HL-60 (cell line): ENCODE results near the gene INPP5E.
"Not testable (repeated sequence)": the region's sequence is repeated elsewhere in the genome, so short reads cannot be mapped to it uniquely, and the experiment has no call there.

Source experiments
- DNase-seq, 2 experiments: peaks; one replicate each; pipeline ENCODE4 v3.0.0-alpha.2; 2010 to 2020; ENCODE audit warnings: low read depth in 1 of 2, low spot score in 1 of 2
- H3K27ac ChIP-seq: fragments of 250-450 bp; sonication (Bioruptor Pico); replicated peaks from 2 replicates; pipeline ENCODE4 v1.5.1; 2020; ENCODE audit warnings: mild to moderate bottlenecking, moderate library complexity
- H3K27me3 ChIP-seq: fragments of 250-450 bp; sonication (Bioruptor Pico); 2 replicates; pipeline ENCODE4 v1.5.1; 2021; ENCODE audit warnings: mild to moderate bottlenecking, moderate library complexity; ENCODE audit not compliant: insufficient read depth, poor library complexity, severe bottlenecking
- H3K4me3 ChIP-seq: replicated peaks from 2 replicates; pipeline ENCODE4 v1.5.1; 2011; ENCODE audit warnings: mild to moderate bottlenecking, control low read depth, low read length; ENCODE audit not compliant: insufficient read depth
- GABPA ChIP-seq: IDR thresholded peaks from 2 replicates; pipeline ENCODE4 v1.6.1; 2012; ENCODE audit warnings: low read depth
- POLR2AphosphoS5 ChIP-seq: IDR thresholded peaks from 2 replicates; pipeline ENCODE4 v1.6.1; 2012; ENCODE audit warnings: low read depth
- SPI1 ChIP-seq: IDR thresholded peaks from 2 replicates; pipeline ENCODE4 v1.6.1; 2012; ENCODE audit warnings: low read depth, mild to moderate bottlenecking, borderline replicate concordance
- TF ChIP-seq, protein P1 (sequence below): IDR thresholded peaks from 2 replicates; pipeline ENCODE4 v1.6.1; 2012; ENCODE audit warnings: low read depth; ENCODE audit not compliant: insufficient replicate concordance
- TF ChIP-seq, protein P2 (sequence below): IDR thresholded peaks from one replicate; pipeline ENCODE4 v1.5.1; 2011; ENCODE audit warnings: low read length, control low read depth, inconsistent platforms; ENCODE audit not compliant: insufficient read depth

Gene INPP5E

DNA sequence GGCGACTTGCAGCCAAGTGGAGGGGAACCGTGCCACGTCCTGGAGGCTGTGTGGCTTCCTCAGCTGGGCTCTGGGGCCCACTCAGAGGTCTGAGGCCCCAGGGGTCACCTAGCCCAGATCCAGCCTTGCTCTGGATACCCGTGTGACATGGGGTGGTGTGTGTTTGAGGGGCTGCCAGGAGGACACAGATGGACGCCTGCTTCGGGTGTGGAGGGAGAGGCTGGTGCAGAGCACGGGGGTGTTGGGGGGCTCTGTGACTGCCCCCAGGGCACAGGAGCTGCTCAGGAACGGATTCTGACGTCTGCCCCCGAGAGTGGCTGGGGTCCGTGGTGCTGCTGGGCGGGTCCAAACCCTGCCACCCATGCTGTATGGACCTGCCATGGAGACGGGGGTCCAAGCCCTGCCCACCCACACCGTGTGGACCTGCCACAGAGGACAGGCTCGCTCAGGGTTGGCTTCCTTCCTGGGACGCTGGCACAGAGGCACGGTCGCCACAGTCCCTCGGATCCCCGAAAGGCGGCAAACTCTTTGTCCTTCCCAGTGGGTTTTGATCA, 10.5 kb downstream of the INPP5E start:
- DNase-seq = no peak
- TF ChIP-seq GABPA = no peak
- TF ChIP-seq SPI1 = no peak
- TF ChIP-seq, protein P1, sequence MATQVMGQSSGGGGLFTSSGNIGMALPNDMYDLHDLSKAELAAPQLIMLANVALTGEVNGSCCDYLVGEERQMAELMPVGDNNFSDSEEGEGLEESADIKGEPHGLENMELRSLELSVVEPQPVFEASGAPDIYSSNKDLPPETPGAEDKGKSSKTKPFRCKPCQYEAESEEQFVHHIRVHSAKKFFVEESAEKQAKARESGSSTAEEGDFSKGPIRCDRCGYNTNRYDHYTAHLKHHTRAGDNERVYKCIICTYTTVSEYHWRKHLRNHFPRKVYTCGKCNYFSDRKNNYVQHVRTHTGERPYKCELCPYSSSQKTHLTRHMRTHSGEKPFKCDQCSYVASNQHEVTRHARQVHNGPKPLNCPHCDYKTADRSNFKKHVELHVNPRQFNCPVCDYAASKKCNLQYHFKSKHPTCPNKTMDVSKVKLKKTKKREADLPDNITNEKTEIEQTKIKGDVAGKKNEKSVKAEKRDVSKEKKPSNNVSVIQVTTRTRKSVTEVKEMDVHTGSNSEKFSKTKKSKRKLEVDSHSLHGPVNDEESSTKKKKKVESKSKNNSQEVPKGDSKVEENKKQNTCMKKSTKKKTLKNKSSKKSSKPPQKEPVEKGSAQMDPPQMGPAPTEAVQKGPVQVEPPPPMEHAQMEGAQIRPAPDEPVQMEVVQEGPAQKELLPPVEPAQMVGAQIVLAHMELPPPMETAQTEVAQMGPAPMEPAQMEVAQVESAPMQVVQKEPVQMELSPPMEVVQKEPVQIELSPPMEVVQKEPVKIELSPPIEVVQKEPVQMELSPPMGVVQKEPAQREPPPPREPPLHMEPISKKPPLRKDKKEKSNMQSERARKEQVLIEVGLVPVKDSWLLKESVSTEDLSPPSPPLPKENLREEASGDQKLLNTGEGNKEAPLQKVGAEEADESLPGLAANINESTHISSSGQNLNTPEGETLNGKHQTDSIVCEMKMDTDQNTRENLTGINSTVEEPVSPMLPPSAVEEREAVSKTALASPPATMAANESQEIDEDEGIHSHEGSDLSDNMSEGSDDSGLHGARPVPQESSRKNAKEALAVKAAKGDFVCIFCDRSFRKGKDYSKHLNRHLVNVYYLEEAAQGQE = no peak
- no peak for TF ChIP-seq POLR2AphosphoS5
- TF ChIP-seq, protein P2, sequence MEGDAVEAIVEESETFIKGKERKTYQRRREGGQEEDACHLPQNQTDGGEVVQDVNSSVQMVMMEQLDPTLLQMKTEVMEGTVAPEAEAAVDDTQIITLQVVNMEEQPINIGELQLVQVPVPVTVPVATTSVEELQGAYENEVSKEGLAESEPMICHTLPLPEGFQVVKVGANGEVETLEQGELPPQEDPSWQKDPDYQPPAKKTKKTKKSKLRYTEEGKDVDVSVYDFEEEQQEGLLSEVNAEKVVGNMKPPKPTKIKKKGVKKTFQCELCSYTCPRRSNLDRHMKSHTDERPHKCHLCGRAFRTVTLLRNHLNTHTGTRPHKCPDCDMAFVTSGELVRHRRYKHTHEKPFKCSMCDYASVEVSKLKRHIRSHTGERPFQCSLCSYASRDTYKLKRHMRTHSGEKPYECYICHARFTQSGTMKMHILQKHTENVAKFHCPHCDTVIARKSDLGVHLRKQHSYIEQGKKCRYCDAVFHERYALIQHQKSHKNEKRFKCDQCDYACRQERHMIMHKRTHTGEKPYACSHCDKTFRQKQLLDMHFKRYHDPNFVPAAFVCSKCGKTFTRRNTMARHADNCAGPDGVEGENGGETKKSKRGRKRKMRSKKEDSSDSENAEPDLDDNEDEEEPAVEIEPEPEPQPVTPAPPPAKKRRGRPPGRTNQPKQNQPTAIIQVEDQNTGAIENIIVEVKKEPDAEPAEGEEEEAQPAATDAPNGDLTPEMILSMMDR = no peak
- no peaks in the 10 kb centered on the region for H3K27me3 ChIP-seq
- no peak overlapping the region for H3K4me3 ChIP-seq
- H3K27ac ChIP-seq = no peak overlapping the region

DNA sequence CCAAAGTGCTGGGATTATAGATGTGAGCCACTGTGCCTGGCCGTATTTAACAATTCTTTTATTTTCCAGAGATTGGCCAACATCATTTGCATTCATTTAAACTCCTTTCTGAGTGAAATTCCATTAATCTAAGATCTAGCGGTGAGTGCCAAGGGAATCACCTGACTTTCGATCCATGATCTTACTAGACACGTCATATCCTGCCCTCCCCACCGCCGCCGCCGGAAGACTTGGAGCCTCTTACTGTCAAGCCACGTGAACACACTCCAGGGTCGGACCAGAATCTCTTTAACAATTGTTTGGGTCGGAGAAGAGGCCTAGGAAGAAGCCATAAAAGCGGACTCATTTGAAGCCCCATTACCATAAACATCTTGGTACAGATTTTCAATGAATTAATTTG, 12.9 kb downstream of the INPP5E start:
- Histone ChIP-seq H3K4me3 (no peak overlapping the region), H3K27ac (no peak overlapping the region), H3K27me3 (no peaks in the 10 kb centered on the region)
- DNase-seq = no peak
- TF ChIP-seq SPI1 (no peak), GABPA (no peak), POLR2AphosphoS5 (no peak)
- TF ChIP-seq, protein P2 = no peak
- TF ChIP-seq, protein P1 = no peak

DNA sequence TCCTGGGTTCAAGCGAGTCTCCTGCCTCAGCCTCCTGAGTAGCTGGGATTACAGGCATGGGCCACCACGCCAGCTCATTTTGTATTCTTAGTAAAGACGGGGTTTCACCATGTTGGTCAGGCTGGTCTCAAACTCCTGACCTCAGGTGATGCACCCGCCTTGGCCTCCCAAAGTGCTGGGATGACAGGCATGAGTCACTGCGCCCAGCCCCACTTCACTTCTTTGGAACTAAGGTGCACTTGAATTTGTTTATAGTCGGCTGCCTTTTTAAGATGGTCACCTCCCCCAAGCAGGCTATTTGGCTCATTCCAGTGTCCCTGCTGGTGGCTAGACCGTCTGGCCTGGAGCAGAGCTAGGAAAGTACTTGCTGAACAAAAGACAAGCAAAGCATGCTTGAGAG, 14.3 kb downstream of the INPP5E start:
- H3K27ac ChIP-seq = not testable (repeated sequence)

DNA sequence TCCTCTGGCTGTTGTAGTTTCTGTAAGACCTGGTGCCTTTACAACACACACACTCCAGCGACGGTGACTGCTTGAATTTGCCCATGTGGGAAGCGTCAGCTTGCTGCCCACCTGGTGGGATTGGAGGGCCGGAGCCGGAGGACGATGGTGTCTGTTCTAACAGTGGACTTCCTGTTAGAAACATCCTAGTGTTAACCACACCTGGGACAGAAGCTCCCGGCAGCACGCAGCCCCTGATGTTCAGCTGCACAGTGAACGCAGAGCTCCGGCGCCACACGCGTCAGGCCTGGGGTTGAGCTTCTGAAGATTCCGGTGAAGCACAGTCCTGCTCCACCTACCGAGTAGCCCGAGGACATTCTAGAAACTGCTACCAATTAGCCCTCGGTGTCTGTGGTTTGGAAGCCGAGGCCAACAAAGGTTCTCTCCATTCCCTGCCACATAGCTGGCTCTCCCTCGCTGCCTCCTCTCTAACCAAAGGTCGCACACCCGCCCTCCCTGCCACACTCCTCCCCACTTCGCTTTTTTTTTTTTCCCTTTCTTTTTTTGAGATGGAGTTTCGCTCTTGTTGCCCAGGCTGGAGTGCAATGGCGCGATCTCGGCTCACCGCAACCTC, 14.8 kb downstream of the INPP5E start:
- Histone ChIP-seq H3K4me3 (no peak overlapping the region), H3K27ac (no peak overlapping the region), H3K27me3 (no peaks in the 10 kb centered on the region)
- no peak for DNase-seq
- no peak for TF ChIP-seq GABPA
- TF ChIP-seq, protein P2 = no peak
- TF ChIP-seq, protein P1 = no peak
- no peak for TF ChIP-seq POLR2AphosphoS5
- no peak for TF ChIP-seq SPI1

More for the DNA sequence above, 14.3 kb downstream of the INPP5E start:
- H3K4me3 ChIP-seq, DNase-seq, H3K27me3 ChIP-seq: not testable (repeated sequence)
